HL-60 (cell line): ENCODE results near the gene PITPNC1.

Experiments
- REST ChIP-seq: IDR thresholded peaks from 2 replicates; pipeline ENCODE4 v1.6.1; 2012; ENCODE audit warnings: low read depth; ENCODE audit not compliant: insufficient replicate concordance
- SPI1 ChIP-seq: IDR thresholded peaks from 2 replicates; pipeline ENCODE4 v1.6.1; 2012; ENCODE audit warnings: low read depth, mild to moderate bottlenecking, borderline replicate concordance
- TF ChIP-seq, protein P1 (sequence below): IDR thresholded peaks from one replicate; pipeline ENCODE4 v1.5.1; 2011; ENCODE audit warnings: low read length, control low read depth, inconsistent platforms; ENCODE audit not compliant: insufficient read depth

DNA sequence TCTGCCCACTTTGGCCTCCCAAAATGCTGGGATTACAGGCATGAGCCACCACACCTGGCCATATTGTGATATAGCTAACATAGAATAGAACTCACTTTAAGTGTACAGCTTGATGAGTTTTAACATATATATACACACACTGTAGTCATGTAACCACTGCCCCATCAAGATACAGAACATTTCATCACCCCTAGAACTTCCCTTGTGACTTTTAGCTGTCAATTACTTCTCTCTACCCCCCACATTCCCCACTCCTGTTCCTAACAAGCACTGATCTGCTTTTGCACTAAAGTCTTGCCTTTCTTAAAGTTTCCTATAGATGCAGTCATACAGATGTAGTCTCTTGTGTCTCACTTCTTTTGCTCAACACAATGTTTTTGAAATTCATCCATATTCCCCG, 93.1 kb downstream of the PITPNC1 start:
- TF ChIP-seq REST (no peak), SPI1 (no peak)
- TF ChIP-seq, protein P1, sequence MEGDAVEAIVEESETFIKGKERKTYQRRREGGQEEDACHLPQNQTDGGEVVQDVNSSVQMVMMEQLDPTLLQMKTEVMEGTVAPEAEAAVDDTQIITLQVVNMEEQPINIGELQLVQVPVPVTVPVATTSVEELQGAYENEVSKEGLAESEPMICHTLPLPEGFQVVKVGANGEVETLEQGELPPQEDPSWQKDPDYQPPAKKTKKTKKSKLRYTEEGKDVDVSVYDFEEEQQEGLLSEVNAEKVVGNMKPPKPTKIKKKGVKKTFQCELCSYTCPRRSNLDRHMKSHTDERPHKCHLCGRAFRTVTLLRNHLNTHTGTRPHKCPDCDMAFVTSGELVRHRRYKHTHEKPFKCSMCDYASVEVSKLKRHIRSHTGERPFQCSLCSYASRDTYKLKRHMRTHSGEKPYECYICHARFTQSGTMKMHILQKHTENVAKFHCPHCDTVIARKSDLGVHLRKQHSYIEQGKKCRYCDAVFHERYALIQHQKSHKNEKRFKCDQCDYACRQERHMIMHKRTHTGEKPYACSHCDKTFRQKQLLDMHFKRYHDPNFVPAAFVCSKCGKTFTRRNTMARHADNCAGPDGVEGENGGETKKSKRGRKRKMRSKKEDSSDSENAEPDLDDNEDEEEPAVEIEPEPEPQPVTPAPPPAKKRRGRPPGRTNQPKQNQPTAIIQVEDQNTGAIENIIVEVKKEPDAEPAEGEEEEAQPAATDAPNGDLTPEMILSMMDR: no peak
